ENCODE results near the gene SLC6A8.
"Not testable (repeated sequence)": the region's sequence is repeated elsewhere in the genome, so short reads cannot be mapped to it uniquely, and the experiment has no call there.

The SLC6A8 gene

DNA sequence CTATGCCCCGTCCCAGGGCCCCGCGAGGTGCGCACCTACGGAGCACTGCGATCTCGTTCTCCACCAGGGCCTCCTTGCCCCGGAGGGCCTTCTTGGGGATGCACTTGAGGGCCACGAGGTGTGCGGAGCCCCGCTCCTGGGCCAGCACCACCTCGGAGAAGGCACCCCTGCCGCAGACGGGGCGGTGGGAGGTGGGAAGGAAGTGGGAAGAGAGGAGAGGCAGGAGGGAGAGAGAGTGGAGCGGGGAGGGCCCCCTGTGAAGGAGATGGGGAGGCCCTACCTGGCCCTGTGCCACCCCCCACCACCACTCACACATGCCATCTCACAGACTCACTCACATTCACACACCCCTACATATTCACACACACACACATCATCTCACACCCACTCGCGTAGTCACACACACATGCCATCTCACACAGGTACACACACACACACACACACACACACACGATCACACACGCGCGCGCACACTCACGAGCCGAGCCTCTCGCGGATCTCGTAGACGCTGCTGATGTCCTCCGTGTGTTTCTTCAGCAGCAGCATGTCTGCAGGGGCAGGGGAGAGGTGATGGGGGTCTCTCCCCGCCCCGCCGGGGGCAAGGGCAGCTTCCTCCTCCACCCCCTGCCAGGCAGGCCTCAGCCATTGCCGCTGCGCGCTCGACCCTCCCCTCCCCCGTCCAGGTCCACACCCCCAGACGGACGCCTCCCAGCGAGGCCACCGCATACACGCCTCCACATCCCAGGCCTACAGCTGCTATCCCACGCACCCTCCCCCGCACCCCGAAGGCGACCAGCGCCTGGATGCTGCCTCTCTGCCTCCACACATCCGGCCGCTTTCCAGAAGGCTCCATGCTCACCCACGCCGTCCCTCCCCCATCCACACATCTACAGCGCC is 14.9 kb upstream of the SLC6A8 start:
- no peak for DNase-seq (ENCODE audit: low spot score)

DNA sequence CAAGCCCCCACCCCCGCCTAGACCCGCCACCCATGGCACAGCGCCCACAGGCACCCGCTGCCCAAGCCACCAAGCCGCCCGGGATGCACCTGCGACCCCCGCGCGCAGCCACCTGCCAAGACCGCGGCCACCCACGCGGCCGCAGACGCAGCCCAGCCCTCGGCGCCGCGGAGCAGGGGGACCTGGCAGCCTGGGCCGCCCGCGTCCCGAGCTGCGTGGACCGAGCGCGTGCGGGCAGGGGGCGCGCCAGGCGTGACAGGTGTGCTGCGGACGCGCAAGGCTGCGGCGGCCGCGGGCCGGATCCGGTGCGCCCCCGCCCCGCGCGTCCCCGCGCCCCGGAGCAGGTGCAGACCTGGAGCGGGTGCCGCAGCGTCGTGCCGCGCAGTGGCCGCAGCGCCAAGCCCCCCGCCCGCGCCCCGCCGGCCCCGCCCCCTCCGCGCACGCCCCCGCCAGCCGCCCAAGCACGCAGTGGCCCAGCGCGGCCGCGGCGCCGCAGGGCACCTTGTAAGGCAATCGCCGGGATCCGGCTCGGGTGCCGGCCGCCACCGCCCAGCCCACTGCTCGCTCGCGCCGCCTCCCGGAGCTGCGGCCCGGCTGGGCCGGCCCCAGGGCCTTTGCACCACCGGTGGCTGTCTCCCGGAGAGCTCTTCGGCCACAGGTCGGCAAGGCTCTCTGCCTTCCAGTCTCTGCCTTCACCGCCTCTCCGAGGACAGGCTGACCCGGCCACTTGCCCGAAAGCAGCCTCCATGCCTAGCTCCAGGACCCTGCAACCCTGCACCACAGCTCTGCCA is 14.1 kb upstream of the SLC6A8 start, which contains the start of gene PNCK:
TSS of gene PNCK (minus strand) at position 386 of the 791 bp plus-strand sequence. CDS start 737 bp downstream, outside the sequence.
- DNase-seq (ENCODE audit: low spot score) = no peak

DNA sequence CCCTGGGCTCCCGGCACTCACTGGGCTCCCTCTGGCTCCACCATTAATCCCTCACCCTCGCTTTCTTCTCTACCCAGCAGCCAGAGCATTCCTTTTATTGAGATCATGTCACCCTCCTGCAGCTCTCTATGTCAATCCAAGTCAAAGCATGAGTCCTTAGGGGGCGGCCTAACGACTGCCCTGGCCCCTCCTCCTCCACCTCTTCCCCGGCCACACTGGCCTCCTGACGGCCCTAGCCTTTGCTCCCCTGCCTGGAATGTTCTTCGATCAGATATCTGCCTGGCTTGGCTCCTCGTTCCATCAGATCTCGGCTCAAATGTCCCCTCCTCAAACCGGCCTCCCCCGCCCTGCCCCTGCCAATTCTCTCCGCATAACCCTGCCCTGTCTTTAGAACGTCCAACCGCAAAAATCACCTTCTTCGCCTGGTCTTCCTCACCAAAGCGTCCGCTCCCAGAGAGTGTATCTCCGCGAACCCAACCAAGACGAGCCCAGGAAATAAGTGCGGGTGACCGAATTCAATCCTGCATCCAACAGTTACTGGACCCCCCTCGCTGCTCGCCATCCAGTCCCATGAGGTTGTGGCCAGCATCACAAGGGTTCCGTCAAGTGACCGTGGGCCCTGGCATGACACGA is 13.4 kb upstream of the SLC6A8 start:
- no peak for DNase-seq (ENCODE audit: low spot score)

DNA sequence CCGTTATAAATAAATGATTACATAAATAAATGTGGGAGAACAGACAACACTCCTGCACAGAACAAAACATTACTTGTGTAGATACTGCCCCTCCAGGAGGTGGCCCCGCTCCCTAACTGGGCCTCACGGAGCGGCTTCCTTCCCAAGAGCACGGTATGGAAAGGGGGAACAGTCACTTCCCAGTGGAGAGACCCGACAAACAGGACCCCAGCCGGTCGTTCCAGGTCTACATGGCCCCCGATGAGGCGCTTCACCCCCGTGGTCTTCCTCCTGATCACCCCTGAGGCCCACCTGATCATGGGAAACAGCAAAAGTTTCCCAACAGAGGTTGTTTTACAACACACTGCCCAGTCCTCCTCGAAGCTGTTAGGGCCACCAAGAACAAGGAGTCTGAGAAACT is 6.6 kb upstream of the SLC6A8 start:
- no peak for DNase-seq (ENCODE audit: low spot score)

DNA sequence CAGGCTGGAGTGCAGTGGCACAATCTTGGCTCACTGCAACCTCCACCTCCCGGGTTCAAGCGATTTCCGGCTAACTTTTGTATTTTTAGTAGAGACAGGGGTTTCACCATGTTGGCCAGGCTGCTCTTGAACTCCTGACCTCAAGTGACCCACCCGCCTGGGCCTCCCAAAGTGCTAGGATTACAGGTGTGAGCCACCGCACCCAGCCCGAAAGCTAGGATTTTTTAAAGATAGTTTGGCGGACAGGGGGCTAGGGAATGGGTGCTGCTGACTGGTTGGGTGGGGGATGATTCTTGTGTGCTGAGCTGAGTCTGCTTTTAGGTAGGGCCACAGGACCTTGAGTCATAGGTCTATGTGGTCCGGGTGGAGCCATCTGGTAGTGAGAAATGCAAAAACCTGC is 4.2 kb upstream of the SLC6A8 start:
- DNase-seq (ENCODE audit: low spot score) = not testable (repeated sequence)

DNA sequence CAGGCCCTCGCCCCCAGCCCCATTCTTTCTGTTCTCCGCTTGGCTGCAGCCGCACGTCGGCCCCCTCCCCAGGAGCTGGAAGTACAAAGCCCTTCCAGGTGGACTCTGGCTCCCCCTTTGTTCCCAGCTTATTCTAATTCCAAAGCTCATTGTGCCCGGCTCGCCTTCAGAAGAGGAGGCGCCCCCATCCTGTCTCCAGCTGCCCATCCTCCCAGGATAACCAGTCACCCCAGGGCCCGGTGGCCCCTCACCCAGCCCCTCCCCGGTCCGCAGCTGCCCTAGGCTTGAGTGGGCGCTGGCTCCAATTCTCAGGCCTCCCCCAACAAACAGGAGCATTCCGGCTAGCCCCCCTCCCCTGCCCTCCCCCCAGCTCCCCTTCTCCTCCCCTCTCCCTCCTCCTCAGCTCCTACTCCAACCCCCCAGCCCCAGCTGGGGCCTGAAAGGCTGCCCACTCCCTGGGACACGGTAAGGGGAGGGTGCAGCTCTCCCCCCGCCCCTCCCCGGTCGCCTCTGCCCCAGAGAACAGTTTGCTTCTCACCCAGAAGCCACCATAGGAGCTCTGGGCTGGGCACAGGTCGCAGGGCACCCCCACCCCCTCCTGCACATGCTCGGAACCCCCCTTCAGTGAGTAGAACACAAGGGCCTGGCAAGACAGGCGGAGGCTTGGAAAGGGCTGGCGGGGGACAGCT is 3.1 kb upstream of the SLC6A8 start:
- no peak for DNase-seq (ENCODE audit: low spot score)

DNA sequence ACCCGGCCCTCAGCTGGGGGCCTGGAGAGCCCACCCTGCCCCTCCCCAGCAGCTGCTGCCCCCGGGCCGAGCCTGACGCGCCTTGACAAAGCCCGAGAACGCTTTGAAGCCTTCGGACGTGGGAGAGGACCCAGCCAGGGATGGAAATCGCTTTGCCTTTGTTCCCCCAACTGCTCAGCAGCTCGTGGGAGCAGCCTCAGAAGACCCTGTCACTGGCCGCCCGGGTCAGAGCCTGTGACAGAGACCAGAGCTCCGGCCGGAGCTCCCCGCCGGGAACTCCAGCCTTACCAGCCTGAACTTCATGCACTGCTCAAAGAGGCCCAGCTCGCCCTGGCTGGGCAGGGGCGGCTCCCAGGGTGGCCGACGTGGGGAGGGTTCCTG is 2.6 kb upstream of the SLC6A8 start:
- DNase-seq (ENCODE audit: low spot score) = no peak

DNA sequence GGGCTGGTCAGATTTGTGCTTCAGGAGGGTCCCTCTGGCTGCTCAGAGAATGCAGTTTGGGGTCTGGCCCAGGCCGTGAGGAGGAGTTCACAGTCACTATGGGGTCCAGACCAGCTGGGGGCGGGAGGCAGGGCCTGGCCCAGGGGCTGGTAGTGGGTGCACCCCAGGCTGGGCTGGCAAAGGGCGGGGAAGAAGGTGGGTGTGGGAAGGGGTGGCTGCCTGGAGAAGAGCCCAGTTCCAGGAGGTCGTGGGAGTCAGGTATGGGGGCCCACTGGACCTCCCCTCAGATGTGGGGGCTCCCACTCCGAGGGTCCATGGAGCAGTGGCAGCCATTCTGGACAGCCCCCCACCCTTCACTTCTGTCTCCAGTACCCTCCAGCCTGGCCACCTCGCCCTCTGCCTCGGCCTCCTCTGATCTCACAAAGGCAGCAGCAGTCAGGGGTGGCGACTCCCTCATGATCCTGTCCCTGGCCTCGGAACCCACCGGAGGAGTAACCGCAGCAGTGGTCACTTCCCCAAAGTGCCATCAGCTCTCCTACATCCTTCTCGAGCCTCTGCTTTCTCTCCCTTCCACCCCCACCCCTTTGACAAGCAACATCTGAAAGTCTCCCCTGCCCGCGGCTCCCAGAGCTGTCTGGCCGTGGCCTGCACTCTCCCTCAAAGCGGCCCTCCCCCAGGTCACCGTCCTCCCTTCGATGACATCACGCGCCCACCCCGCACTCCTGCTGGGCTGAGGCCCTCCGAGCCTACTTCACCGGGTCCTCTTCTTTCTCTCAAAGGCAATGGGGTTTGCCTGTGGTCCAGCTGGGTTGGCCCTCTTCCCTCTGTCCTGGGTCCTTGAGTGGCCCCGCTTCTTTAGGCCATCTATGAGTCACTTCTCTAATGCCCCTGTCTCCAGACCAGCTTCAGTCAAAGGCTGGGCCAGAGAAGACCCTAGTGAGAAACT is 1.7 kb upstream of the SLC6A8 start:
- DNase-seq (ENCODE audit: low spot score) = no peak

DNA sequence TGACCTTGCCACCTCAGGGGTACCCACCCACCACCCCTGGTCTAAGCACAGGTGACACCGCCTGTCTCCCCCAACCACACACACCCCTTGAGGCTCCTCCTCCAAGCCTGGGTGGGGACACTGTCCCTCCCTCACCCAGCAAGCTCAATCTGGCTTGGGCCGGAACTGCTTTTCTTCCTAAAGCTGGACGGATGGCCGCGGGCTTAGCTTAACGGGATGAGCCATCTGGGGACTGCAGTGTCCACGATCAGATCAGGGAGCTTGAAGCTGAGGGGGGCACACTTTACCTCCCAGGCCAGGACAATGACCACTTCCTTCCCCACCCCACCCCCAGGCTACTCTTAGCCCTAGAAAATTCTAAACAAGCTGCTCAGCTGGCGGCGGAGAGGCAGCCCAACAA is 1.0 kb upstream of the SLC6A8 start:
- no peak for DNase-seq (ENCODE audit: low spot score)

DNA sequence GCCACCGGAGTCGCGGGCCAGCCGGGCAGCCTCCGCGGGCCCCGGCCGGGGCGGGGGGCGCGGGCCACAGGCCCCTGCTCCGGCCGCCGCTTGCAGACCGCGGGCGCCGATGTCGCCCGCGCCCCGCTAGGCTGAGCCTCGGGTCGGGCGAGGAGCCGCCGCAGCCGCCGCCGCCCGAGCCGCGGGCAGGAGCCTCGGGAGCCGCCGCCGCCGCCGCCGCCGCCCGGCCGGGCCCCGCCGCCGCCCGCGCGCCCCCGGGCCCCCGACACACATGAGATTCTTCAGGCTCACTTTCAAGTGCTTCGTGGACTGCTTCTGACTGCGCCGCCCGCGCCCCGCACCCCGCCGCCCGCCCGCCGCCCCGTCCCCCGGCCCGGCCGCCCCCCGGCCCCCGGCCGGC is 345 bp downstream of the SLC6A8 start:
- DNase-seq (ENCODE audit: low spot score) = no peak

DNA sequence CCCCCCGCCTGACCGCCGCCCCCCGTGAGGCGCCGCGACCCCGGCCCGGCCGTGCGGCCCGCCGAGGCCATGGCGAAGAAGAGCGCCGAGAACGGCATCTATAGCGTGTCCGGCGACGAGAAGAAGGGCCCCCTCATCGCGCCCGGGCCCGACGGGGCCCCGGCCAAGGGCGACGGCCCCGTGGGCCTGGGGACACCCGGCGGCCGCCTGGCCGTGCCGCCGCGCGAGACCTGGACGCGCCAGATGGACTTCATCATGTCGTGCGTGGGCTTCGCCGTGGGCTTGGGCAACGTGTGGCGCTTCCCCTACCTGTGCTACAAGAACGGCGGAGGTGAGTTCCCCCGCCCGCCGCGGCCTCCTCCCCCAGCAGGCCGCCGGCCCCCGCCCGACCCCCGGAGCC is 780 bp downstream of the SLC6A8 start:
- DNase-seq (ENCODE audit: low spot score) = no peak

DNA sequence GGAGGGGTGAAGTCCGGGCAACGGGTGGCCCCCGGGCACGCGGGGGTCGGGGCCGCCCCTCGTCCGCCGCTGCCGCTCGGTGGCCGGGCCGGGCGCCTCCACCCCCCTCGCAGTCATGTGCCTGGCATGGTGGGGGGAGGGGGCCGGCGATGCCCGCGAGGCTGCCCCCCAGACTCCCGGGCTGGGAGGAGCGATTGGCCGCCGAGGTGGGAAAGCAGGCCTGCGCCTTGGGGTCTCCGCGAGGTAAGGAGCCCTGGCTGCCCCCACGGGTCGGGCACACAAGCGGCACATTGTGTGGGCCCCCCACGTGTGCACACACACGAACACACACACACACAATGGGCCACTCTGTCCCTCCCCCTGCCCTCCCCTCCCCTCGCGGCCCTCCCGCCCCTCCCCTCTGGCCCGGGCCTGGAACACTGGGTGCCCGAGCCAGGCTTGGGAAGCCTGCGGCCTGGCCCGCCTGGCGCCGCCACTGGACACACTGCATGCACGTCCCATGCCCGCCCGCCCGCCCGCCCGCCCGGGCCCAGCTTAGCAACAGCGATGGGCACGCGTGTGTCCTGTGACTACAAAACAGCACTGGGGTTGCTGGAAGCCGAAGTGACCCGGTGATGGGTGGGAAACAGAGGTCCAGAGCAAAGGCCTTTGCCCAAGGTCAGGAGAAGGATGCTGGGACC is 1.3 kb downstream of the SLC6A8 start:
- DNase-seq (ENCODE audit: low spot score) = peak; percentile 45

DNA sequence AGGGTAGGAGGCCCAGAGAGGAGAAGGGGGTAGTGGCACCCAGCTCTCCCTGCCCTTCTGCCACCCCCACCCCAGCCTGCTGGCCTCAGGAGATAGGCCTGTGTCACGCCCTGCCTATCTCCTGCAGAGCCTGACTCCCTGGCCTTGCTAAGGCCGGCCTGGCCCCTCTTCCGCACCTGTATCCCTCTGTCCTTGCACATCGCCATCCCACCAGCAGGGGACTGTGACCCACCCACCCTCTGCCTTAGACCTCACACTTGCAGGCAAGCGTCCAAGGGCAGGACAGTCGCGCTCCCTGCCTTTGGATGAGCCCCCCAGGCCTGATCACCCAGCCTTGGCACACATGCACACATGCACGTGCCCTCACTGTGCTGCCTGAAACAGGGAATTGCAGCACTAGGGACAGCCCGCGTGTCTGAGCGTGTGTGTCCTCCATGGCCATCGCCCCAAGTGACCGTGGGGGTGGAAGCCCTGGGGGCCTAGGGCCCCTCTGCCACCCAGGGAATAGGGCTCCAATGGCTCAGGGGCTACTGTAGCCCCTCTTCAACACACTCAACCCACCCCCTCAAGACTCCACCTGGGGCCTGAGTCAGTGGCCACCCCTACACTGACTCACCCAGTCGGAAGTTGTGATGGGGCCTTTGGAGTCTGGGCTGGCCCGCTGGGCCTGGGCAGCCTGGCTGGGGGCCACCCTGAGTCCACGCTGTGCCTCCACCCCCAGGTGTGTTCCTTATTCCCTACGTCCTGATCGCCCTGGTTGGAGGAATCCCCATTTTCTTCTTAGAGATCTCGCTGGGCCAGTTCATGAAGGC is 2.1 kb downstream of the SLC6A8 start:
- peak; percentile 46 for DNase-seq (ENCODE audit: low spot score)

DNA sequence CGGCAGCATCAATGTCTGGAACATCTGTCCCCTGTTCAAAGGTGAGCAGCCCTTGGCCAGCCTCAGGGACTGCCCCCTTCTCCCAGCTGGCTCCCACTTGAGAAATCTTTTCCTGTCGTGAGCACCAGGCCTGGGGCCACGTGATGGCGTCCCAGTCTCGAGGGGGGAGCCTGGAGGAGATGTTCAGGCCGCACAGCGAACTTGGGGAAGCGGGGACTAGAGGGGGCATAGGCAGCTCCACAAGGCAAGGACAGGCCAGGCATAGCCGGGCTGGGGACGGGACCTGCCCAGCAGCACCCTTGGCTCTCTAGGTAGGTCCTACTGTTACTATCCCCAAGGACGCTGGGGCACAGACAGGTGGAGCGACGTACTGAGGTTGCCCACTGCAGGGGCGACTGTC is 2.7 kb downstream of the SLC6A8 start:
- DNase-seq (ENCODE audit: low spot score) = no peak

DNA sequence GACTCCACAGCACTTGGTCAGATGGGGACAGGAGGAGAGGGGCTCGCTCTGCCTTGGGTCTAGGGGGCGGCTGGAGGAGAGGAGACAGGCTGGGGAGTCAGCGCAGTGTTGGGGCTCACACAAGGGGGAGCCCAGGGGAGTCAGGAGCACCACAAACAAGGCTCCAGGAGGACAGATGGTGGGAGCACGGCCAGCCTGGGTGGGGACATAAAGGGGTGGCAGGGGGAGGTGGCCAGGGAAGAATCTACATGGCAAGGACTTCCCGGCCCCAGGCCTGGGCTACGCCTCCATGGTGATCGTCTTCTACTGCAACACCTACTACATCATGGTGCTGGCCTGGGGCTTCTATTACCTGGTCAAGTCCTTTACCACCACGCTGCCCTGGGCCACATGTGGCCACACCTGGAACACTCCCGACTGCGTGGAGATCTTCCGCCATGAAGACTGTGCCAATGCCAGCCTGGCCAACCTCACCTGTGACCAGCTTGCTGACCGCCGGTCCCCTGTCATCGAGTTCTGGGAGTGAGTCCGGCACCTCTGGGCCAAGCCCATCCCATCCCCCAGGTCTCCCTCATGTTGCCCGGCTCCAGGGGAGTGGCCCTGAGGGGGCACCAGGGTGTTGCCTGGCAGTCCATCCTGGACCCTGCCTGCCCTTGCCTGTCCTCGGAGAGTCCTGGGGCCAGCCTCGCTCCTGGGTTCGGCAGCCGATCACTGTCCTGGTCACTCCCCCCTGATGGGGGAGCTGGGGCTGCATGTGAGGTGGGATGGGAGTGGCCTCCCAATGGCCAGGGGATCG is 3.5 kb downstream of the SLC6A8 start:
- DNase-seq (ENCODE audit: low spot score) = not testable (repeated sequence)

DNA sequence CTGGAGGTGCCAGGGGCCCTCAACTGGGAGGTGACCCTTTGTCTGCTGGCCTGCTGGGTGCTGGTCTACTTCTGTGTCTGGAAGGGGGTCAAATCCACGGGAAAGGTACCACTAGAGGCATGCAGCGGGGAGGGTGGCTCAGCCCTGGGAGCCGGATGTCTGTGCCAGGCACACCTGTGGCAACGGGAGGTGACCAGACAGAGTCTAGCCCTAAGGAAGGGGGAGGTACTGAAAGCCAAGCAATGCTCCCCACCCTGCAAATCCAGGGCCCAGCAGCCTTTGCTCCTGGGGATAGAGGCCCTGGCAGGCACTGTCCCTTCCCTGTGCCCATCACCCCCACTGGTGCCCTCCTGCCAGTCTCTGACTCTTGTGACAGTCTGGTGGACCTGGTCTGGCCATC is 4.3 kb downstream of the SLC6A8 start:
- DNase-seq (ENCODE audit: low spot score) = no peak

DNA sequence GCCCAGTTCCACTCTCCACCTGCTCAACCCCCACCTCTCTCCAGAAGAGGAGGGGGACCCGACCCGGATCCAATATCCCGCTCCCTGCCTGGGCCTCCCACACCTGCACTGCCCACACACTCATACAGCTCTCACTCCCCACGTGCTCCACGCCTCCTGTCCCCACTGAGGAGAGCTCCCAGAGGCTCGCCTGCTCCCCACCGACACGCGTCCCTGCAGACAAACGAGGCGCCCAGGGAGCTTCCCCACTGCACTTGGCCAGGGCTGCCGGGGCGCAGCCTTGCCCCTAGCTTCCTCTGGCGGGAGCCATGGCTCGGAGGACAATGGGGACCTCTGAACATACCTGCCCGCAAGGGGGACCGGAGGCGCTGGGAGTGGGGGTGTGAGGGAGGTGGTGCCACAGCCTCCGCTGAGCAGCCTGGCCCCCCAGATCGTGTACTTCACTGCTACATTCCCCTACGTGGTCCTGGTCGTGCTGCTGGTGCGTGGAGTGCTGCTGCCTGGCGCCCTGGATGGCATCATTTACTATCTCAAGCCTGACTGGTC is 5.0 kb downstream of the SLC6A8 start:
- no peak for DNase-seq (ENCODE audit: low spot score)
